Measurements from ENCODE around the gene LCP2.

The LCP2 gene

DNA sequence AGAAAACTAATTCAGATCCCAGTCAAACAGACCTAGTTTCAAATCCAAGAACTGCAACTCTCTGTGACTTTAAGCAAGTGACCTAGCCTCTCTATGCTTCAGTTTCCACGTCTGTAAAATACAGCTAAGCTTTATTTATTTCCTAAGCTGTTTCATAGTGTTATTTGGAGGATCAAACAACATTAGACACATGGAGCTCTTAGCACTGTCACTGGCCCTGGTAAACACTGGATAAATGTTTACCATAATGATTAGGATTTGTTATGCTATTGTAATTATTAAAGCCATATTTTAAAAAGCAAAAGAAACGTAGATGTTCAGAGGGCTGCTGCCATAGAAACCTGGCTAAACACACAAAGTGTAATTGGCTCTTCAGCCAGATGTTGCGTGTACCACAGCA lies 91.4 kb downstream of the LCP2 start:
- no peak for DNase-seq

DNA sequence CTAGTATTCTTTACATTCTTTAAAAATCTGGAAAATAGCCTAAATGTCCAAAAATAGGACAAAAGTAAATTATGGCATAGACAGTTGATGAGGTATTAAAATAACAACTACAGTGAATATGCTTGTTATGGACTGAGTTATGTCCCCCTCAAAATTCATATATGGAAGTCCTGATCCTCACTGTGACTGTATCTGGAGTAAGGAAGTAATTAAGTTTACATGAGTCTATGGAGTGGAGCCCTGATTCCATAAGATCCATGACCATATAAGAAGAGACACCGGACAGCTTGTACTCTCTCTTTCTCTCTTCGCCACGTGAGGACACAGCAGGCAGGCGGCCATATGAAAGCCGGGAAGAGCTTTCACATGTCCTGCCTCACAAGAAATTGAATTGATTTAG lies 93.4 kb downstream of the LCP2 start:
- DNase-seq, result no peak

DNA sequence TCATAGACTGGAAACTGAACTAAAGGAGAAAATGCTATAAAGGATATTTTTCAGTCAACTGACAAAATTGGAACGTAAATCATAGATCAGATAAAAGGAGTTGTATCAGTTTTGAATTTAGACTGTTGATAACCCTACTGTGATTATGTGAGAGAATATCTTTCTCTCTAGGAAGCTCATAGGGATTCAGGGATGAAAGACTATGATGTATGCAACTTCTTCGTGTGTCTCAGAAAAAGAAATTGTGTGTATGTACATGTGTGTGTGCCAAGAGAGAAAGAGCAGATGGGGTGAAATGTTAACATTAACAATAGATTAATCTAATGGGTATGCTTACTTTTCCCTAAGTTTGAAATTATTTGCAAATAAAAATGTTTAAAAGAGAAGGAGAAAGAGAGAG lies 95.5 kb downstream of the LCP2 start:
- no peak for DNase-seq

DNA sequence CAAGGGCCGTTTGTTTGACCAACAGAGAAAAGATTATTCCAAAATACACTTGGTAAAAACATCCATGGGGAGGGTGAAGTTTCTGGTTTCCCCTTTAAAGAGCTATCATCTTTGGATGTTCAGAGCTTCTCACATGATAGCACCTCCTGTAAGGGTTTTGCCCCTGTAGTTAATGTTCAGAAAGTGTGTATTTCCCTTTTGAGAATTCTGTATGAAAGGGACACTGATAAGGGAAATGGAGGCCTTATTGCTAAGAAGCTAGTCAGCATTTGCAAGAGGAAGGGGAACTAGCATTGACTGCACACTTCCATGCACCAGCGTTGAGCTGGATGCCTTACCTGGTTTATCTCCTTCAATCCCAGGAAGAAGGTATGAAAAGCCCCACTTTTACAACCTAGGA lies 96.3 kb downstream of the LCP2 start:
- DNase-seq, result no peak

DNA sequence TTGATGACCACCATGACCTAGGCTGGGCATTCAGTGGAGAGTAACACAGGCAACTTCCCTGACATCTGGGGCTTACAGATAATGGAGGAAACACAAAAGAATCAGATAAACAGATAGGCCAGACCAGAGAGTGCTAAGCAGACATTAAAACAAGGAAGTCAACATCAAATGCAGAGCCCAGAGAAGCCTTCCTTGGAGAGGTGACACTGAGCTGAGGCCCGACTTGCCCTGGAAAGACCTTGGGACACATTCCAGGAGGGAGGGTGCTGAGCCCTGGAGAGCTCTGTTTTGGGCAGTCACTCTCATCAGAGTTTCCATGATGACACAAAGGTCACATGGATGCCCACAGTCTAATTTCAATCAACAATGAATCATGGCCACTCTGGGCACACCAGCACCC lies 96.7 kb downstream of the LCP2 start:
- no peak for DNase-seq
